NCI-H2107 treated with DMSO at 0.1 percent for 48 hours (cell line): ENCODE results near the gene PLXNA4.

Source experiments
- DNase-seq: peaks from one replicate; lab custom pipeline; 2025; ENCODE audit not compliant: unreplicated experiment; lab: John Stamatoyannopoulos, UW

Gene PLXNA4

GRCh38 chr7:132423594-132424200, 152.6 kb downstream of the PLXNA4 start:
- no peak for DNase-seq

GRCh38 chr7:132422502-132423111, 153.7 kb downstream of the PLXNA4 start:
- DNase-seq: no peak

GRCh38 chr7:132420527-132420926, 155.7 kb downstream of the PLXNA4 start:
- DNase-seq: no peak

GRCh38 chr7:132419542-132419941, 156.7 kb downstream of the PLXNA4 start:
- DNase-seq: no peak

DNA sequence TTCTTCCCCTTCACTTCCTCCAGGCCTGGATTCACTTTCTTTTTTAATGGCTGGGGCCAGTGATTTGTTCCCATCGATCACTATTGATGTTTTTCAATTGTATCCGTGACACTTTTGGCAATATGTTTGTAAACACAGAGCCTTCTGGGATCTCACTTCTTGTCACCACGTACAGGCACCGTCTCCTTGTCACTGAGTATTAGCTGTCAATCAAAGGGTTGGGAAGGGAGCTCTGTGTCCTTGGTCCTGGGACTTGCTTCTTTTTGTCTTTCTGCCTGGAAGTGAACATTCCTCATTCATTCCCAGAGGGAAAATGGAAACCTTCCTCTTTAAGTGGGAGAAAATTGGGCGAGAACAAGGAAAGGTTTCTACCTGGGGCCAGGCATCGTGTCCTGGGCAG, 157.4 kb downstream of the PLXNA4 start:
- DNase-seq: no peak

DNA sequence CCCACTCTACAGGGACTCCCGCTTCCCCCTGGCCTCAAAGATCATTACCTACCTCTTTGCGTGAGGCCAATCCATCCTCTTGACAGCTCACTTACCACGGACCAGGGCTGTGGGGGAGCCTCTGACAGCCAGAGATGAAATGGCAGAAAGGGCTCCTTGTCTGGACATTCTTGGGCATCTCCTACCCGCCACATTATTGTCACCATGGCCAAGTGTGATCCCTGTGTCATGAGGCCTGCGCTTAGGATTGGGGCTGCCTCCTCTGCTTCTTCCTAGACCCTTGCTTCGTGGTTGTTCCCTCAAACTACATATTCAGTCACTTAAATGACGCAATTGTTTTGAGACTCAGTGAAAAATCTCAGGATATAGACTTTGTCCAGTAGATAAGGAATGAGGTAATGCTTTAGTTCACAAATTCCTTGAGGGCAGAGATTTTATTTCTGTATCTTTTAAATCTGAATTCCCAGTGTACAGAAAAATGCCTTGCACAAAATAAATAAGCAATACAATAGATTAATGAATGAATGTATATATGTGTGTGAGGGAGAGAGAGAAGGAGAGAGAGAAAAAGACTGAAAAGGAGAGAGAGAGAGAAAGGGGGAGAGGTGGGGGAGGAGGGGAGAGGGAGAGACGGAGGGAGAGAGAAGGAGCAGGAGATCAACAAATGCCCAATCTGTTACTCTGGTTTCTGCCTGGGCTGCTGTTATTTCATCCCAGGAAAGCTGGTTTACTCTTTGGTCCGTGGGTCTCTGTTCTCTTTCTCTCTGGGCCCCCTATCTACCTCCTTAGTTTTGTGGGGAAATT, 159.0 kb downstream of the PLXNA4 start:
- DNase-seq: no peak

DNA sequence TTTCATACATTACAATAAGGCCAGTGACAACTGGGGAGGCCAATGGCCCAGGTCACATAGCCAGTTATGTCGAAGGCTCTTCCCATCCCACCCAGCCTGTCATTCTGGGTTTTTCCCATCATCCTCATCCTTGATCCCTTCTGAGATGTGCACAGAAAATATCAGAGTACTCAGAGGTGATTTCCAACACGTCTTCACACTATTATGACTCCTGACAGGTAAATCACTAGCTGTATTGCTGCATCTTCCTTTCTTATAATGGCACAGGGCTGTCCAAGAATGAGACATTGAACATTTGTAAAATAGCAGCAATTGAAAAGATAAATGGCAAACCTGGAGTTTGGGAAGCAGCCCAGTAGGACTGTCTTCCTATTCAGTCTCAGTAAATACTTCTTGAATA, 159.9 kb downstream of the PLXNA4 start:
- no peak for DNase-seq

DNA sequence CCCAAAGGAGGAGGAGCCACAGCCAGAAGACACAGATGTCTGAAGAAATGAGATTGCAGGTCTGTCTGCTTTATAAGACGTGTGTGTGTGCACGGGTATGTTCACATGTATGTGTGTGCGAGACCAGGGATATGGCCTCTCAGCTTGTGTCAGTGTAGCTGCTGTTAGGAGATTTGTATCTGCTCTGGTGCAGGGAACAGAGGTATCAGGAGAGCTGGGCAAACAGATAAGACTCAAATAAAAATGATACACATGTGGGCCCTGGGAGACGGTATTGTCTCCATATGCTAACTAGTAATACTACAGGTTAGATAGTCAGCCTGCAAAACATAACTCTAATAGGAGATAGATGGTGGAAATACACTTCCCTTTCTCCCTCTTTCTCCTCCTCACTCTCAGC, 161.0 kb downstream of the PLXNA4 start:
- DNase-seq: no peak

- DNase-seq: no peak
Observed at GRCh38 chr7:132414857-132415256, 161.4 kb downstream of the PLXNA4 start.

DNA sequence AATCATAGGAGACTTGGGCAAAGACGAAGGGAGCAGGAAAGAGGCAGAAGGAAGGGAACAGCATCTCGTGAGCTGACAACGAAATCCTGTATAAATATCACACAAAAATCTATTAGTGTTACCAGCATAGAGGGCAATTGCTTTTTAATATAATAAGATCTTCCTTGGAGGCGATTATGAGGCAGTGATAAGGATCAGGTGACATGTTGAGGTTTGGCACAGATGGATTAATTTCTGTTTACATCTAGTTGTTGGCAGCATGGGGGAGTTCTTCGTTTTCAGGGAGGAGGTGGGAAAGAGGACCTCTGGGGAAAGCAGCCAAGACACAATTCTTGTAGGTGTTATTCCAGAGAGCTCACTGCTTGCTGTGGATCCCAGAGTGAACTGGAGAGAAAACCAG, 163.8 kb downstream of the PLXNA4 start:
- DNase-seq: peak; percentile 14

DNA sequence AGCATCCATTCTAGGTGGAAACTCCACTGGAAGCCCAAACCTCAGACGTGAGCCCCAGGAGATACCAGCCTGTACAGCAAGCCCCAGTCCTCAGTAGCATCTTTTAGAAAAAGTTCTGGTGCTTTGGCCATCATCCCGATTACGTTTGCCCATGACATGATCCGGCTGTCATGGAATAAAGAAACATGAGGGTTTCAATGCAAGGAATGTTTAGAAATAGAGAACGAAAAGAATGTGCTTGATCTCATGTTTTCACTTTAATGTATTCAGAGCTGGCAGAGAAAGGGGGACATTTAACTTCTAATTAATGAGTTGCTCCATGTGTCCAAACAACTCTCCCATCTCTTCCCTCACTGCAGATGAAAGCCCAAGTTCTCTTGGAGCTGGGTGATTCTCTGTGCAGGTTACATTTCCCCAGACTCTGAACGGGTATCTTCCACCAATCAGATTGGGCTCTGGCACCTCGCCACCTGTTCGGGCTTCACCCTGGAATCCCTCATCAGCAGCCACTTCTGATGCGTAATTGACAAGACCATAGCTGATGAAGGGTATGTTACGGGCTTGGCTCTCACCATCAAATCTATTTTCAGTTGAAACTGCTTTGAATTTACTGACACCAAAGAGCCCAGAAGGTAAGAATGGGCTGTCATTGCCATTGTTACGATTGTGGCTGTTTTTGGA, 165.3 kb downstream of the PLXNA4 start:
- DNase-seq: no peak

DNA sequence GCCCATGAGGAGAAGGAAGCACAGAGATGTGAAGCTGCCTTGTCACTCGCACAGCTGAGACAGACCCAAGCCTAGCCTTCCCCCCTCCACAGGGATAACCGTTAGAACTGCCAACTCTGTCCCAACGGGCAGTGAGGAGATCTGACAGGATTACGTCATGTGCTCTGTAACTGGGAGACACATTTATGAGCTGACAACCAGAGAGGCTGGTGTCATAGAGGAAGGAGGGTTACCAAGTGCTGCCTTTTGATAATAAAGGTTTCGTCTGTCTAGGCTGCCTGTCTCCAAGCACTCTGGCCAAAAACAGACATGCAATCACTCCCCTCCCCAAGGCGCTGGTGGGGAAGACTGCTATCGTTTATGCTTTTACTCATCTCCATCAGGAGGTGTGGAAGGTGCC, 165.9 kb downstream of the PLXNA4 start:
- no peak for DNase-seq

GRCh38 chr7:132407764-132408163, 168.5 kb downstream of the PLXNA4 start:
- DNase-seq: no peak

DNA sequence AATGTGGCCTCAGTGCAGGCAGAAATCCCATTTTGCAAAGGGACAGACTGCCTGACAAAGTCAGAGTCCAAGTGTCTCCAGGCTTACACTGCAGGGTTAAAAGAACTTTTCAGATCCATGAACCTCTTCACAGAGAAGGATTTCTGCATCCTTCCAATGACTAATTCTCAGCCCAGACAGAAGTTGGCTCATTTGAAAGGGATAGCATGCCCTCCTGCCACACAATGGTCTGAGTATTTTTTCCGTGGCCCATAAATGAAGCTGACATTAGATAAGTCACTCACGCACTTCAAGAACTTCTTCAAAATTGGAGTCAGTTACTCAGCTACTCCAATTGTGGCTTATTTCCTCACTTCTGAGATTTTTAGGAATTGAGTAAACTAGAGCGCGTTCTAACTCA, 170.2 kb downstream of the PLXNA4 start:
- no peak for DNase-seq

DNA sequence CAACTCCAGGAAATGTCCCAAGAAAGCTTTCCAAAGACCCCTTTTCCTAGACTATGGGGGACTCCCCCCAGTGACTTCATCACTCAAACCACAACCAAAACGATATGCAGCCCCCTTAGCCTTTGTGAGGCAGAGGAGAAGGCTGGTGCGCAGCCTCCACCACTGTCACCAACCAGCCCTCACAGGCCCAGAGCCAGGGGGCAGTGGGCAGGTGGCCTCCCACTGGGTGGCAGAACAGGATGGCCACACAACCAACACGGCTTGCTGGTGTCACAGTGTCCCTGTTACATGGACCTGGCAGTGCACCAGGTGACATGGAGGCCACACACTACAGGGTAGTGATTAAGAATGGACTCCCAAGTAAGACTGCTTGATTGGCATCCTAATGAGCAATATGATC, 172.0 kb downstream of the PLXNA4 start:
- no peak for DNase-seq

GRCh38 chr7:132403465-132404110, 172.7 kb downstream of the PLXNA4 start:
- DNase-seq: no peak

GRCh38 chr7:132402751-132403245, 173.5 kb downstream of the PLXNA4 start:
- DNase-seq: no peak

GRCh38 chr7:132402096-132402495, 174.2 kb downstream of the PLXNA4 start:
- DNase-seq: peak; percentile 26

DNA sequence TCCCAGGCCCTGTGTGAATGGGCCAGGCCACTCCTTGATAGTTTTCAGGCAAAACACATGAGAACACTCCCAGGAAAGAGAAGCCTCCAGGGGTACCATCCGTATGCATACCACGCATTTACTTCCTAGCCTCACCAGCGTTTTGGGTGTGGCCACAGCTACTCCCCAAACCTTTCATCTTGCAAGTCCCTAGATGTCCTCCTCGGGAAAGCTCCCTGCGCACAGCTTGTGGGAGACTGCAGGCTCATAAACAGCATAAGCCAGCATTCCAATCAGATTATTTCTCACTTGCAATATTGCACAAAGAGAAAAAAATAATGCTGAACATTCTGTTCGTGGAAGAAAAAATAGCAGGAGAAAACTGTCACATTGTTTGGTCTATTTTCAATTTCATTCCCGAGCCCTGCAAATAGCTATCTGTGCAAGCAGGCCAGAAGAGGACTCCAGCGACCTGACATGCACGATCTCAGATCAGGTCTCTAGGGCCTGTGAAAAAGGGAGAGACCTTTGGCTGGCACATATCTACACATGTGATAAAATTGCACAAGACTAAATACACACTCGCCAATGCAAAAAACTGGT, 175.6 kb downstream of the PLXNA4 start:
- no peak for DNase-seq

DNA sequence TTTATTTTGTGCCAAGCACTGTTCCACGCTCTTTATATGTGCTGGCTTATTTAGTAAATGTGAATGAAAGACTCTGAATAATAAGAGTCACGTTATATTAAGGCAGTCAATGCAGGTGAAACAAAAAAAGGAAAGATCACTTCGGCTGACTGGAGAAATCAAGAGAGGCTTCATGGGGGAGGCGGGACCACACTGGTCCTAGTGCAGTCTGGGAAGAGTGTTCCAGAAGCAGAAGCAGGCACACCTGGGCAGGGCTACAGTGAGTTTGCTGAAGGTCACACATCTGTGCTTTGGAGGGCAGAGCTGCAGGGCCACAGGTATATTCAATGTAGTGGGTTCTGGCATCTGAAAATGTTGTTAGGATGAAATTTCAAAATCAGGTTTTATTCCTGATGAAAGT, 176.9 kb downstream of the PLXNA4 start:
- DNase-seq: no peak
